ENCODE data around the gene ABCC9. TPM values are rescaled to one million over a fixed set of nuclear protein-coding genes. Genes with fewer than 3 reads are reported as not detected.

The ABCC9 gene
- total RNA-seq, 1 experiment from 2014 or later, result 0.07 TPM

DNA sequence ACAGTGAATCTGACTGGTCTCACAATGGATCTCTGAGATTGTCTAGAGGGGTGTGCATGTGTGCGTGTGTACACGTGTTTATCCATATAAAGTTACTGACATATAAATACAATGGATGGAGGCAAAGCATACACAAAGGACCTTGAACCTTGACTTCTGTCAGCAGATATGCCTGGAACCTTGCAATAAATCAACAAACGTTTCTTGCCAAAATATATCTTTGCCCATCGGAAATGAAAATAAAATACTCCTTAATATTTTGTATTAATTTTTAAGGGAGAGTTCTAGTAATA is 114.7 kb downstream of the ABCC9 start:
- Histone ChIP-seq H3K4me2 (no peak overlapping the region), H3K27ac (no peak overlapping the region), H3K36me3 (ENCODE audit: low read depth) (no peaks in the 10 kb centered on the region), H3K4me3 (no peak overlapping the region), H2AFZ (no peak overlapping the region), H3F3A (ENCODE audit: insufficient read depth, low read depth) (no peaks in the 10 kb centered on the region), H3K9me2 (ENCODE audit: insufficient read depth) (no peaks in the 10 kb centered on the region), H3K9me3 (ENCODE audit: insufficient read depth, low read depth) (no peaks in the 10 kb centered on the region), H3K4me1 (replicated peaks; ENCODE audit: insufficient read depth) (no peaks in the 10 kb centered on the region), H3K79me2 (ENCODE audit: low read depth) (no peaks in the 10 kb centered on the region), H3K27me3 (ENCODE audit: insufficient read depth, low read depth) (no peaks in the 10 kb centered on the region), H4K20me1 (ENCODE audit: insufficient read depth) (no peaks in the 10 kb centered on the region)
- ChIA-PET POLR2A (ENCODE audit: unreplicated experiment) (no interaction called here), CTCF (no interaction called here)
- BruUV-seq (replicated peaks), result no TSS peak
- TF ChIP-seq, protein P1, sequence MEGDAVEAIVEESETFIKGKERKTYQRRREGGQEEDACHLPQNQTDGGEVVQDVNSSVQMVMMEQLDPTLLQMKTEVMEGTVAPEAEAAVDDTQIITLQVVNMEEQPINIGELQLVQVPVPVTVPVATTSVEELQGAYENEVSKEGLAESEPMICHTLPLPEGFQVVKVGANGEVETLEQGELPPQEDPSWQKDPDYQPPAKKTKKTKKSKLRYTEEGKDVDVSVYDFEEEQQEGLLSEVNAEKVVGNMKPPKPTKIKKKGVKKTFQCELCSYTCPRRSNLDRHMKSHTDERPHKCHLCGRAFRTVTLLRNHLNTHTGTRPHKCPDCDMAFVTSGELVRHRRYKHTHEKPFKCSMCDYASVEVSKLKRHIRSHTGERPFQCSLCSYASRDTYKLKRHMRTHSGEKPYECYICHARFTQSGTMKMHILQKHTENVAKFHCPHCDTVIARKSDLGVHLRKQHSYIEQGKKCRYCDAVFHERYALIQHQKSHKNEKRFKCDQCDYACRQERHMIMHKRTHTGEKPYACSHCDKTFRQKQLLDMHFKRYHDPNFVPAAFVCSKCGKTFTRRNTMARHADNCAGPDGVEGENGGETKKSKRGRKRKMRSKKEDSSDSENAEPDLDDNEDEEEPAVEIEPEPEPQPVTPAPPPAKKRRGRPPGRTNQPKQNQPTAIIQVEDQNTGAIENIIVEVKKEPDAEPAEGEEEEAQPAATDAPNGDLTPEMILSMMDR (conservative IDR thresholded peaks at IDR 0.05), result no peak
- no peak for TF ChIP-seq EZH2 (IDR thresholded peaks at IDR 0.05; ENCODE audit: low read depth)
- DNase-seq, result no peak
- intact Hi-C loops (cut with micrococcal nuclease; ENCODE audit: unreplicated experiment), result no loop called here

- BruUV-seq (replicated peaks), result no TSS peak
Observed at GRCh38 chr12:21825886-21826617, 115.2 kb downstream of the ABCC9 start.

GRCh38 chr12:21823581-21823980 is 117.6 kb downstream of the ABCC9 start:
- Histone ChIP-seq H3K4me3 (no peak overlapping the region), H2AFZ (no peak overlapping the region), H3K9me2 (ENCODE audit: insufficient read depth) (no peaks in the 10 kb centered on the region), H3K79me2 (ENCODE audit: low read depth) (no peaks in the 10 kb centered on the region), H3K4me2 (no peak overlapping the region), H3K36me3 (ENCODE audit: low read depth) (no peaks in the 10 kb centered on the region), H3K27me3 (ENCODE audit: insufficient read depth, low read depth) (no peaks in the 10 kb centered on the region), H4K20me1 (ENCODE audit: insufficient read depth) (no peaks in the 10 kb centered on the region), H3K4me1 (replicated peaks; ENCODE audit: insufficient read depth) (no peaks in the 10 kb centered on the region), H3K27ac (no peak overlapping the region), H3K9me3 (ENCODE audit: insufficient read depth, low read depth) (no peaks in the 10 kb centered on the region), H3F3A (ENCODE audit: insufficient read depth, low read depth) (no peaks in the 10 kb centered on the region)
- DNase-seq, result no peak
- no TSS peak for BruUV-seq (replicated peaks)
- ChIA-PET CTCF (no interaction called here), POLR2A (ENCODE audit: unreplicated experiment) (interaction anchor here (0.6 kb wide), 1 partner anchor 150 kb away, joined by 6 read pairs; no protein-coding TSS in a partner anchor)
- TF ChIP-seq, protein P1 (conservative IDR thresholded peaks at IDR 0.05), result no peak
- TF ChIP-seq EZH2 (IDR thresholded peaks at IDR 0.05; ENCODE audit: low read depth), result no peak
- intact Hi-C loops (cut with micrococcal nuclease; ENCODE audit: unreplicated experiment), result no loop called here

More at GRCh38 chr12:21825886-21826617, 115.2 kb downstream of the ABCC9 start:
- no peak for DNase-seq
- no peaks in the 10 kb centered on the region for H4K20me1 ChIP-seq (ENCODE audit: insufficient read depth)
- no peaks in the 10 kb centered on the region for H3K36me3 ChIP-seq (ENCODE audit: low read depth)
- no peaks in the 10 kb centered on the region for H3K9me3 ChIP-seq (ENCODE audit: insufficient read depth, low read depth)
- no peaks in the 10 kb centered on the region for H3F3A ChIP-seq (ENCODE audit: insufficient read depth, low read depth)
- no peaks in the 10 kb centered on the region for H3K4me1 ChIP-seq (replicated peaks; ENCODE audit: insufficient read depth)
- ChIA-PET CTCF (no interaction called here), POLR2A (ENCODE audit: unreplicated experiment) (no interaction called here)
- no peaks in the 10 kb centered on the region for H3K9me2 ChIP-seq (ENCODE audit: insufficient read depth)
- no peak overlapping the region for H3K27ac ChIP-seq
- TF ChIP-seq EZH2 (IDR thresholded peaks at IDR 0.05; ENCODE audit: low read depth), result no peak
- TF ChIP-seq, protein P1 (conservative IDR thresholded peaks at IDR 0.05), result no peak
- no peak overlapping the region for H3K4me3 ChIP-seq
- H2AFZ ChIP-seq, result no peak overlapping the region
- intact Hi-C loops (cut with micrococcal nuclease; ENCODE audit: unreplicated experiment), result no loop called here
- no peak overlapping the region for H3K4me2 ChIP-seq
- no peaks in the 10 kb centered on the region for H3K79me2 ChIP-seq (ENCODE audit: low read depth)
- H3K27me3 ChIP-seq (ENCODE audit: insufficient read depth, low read depth), result no peaks in the 10 kb centered on the region
